AG04449 (cell line): ENCODE results near the gene SNTG2.
"Not testable (repeated sequence)": the region's sequence is repeated elsewhere in the genome, so short reads cannot be mapped to it uniquely, and the experiment has no call there.

Experiments used
- CTCF ChIA-PET: fragments of 350-600 bp; formaldehyde crosslinking; extraction: SDS; loops from one replicate; lab custom pipeline; 2021; ENCODE audit warnings: antibody characterized with exemption; lab: Yijun Ruan, JAX
- POLR2A ChIA-PET: fragments of 400-600, 350-600 bp; formaldehyde crosslinking; extraction: SDS; loops from one replicate; lab custom pipeline; 2020; ENCODE audit warnings: antibody characterized with exemption, inconsistent platforms; lab: Yijun Ruan, JAX
- DNase-seq: peaks from one replicate; pipeline ENCODE4 v3.0.0-alpha.2; 2010; ENCODE audit warnings: low read depth, low spot score
- H3K4me3 ChIP-seq: 2 replicates; pipeline ENCODE4 v1.5.1; 2011; ENCODE audit warnings: low read depth, mild to moderate bottlenecking, control low read depth, low read length
- TF ChIP-seq, protein P1 (sequence below): IDR thresholded peaks from one replicate; pipeline ENCODE4 v1.5.1; 2011; ENCODE audit warnings: mild to moderate bottlenecking, moderate library complexity, low read length, control low read depth, inconsistent platforms; ENCODE audit not compliant: insufficient read depth; ENCODE audit errors: missing control alignments

The SNTG2 gene

DNA sequence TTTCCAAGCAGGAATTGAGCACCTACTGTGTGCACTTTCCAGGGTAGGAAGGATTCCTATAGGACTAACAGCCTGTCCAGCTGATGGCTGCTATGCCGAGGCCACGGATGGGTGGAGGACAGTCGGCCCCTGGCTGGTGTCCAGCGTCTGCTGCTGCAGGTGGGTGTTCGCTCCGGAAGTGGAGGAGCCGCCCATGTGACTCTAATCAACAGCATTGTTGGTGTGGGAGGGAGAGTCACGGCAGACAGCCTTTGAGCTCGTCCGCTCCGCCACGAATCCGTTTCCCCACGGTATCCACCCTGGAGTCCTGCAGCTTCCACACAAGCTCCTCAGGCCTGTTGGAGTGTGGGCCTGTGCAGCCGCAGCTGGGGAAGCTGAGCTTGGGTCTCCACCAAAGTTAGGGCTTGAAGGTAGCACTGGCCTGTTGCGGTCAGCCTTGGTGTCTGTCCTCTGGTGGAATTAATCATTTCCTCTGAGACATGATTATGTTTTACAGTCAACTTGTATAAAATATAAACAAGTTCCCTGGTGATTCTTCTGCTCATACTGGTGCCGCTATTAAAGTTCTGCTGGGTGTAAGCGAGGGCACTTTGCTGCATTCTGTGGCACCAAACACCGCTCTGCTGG is 276.7 kb downstream of the SNTG2 start:
- TF ChIP-seq, protein P1, sequence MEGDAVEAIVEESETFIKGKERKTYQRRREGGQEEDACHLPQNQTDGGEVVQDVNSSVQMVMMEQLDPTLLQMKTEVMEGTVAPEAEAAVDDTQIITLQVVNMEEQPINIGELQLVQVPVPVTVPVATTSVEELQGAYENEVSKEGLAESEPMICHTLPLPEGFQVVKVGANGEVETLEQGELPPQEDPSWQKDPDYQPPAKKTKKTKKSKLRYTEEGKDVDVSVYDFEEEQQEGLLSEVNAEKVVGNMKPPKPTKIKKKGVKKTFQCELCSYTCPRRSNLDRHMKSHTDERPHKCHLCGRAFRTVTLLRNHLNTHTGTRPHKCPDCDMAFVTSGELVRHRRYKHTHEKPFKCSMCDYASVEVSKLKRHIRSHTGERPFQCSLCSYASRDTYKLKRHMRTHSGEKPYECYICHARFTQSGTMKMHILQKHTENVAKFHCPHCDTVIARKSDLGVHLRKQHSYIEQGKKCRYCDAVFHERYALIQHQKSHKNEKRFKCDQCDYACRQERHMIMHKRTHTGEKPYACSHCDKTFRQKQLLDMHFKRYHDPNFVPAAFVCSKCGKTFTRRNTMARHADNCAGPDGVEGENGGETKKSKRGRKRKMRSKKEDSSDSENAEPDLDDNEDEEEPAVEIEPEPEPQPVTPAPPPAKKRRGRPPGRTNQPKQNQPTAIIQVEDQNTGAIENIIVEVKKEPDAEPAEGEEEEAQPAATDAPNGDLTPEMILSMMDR = no peak
- CTCF ChIA-PET = no interaction called here
- no peak for DNase-seq
- no peak overlapping the region for H3K4me3 ChIP-seq
- POLR2A ChIA-PET = no interaction called here

- CTCF ChIA-PET, H3K4me3 ChIP-seq, POLR2A ChIA-PET: not testable (repeated sequence)
Measured at GRCh38 chr2:1229596-1229995, 278.9 kb downstream of the SNTG2 start.

GRCh38 chr2:1230155-1230893 is 279.7 kb downstream of the SNTG2 start:
- DNase-seq = no peak
- POLR2A ChIA-PET = no interaction called here

More at GRCh38 chr2:1229596-1229995, 278.9 kb downstream of the SNTG2 start:
- DNase-seq = not testable (repeated sequence)

DNA sequence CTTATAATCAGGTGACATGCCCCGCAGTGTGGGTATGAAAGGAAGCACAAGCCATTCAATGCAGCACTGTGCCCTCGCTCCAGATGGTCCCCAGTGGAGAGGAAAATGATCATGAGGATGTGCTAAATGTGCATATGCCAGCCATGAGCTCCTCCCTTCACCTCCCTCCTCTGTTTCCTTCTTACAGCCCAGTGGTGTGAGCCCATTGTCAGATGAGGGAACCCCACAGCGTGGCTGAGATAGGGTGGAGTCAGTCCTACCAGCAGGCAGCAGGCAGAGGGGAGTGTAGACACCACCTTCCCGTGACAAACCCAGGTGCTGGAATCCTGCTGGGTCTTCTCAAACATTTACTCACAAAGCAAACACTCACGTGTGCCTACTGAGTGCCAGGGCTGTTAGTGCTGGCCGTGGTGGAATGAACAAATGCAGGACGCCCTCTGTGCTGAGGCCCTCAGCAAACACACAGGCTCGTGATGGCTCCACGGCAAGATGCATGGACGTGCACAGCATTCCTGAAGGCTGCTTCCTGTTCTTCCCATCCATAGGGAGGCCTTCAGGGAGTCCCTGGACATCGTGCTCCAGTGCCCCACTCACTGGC is 280.9 kb downstream of the SNTG2 start:
- no peak overlapping the region for H3K4me3 ChIP-seq
- ChIA-PET CTCF (no interaction called here), POLR2A (no interaction called here)
- no peak for DNase-seq
- TF ChIP-seq, protein P1 = no peak

More at GRCh38 chr2:1230155-1230893, 279.7 kb downstream of the SNTG2 start:
- TF ChIP-seq, protein P1 = no peak
- no peak overlapping the region for H3K4me3 ChIP-seq
- CTCF ChIA-PET = no interaction called here

DNA sequence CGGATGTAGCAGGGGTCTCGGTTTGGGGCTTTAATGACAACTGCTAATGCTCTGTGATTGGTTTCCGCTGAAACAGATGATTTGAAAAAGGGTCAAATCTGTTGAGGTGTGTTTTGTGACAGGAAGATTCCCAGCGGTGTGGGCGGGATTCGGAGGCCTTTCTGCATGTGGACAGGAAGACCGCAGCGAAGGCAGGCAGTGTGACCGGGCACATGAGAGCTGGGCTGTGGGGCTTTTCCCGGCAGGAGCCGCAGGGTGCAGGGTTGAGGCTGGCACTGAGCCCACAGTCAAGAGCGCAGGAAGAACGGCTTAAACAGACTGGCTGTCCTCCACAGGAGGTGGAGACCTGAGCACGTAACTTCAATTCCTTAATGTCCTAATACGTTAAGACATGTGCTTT is 282.6 kb downstream of the SNTG2 start:
- ChIA-PET POLR2A (no interaction called here), CTCF (no interaction called here)
- TF ChIP-seq, protein P1 = no peak
- DNase-seq = no peak
- no peak overlapping the region for H3K4me3 ChIP-seq

- ChIA-PET CTCF (no interaction called here), POLR2A (no interaction called here)
- TF ChIP-seq, protein P1 = no peak
- no peak overlapping the region for H3K4me3 ChIP-seq
- peak; percentile 75 for DNase-seq
Measured at GRCh38 chr2:1234731-1235308, 284.2 kb downstream of the SNTG2 start.
